Transverse colon (tissue), 4 donors: ENCODE data around the gene TULP4. TPM values are rescaled to one million over a fixed set of nuclear protein-coding genes. Genes with fewer than 3 reads are reported as not detected.
A peak's percentile ranks its signal among the peaks of the same experiment; 100 is the strongest.
"Not testable (repeated sequence)": the region's sequence is repeated elsewhere in the genome, so short reads cannot be mapped to it uniquely, and the experiment has no call there.

Source experiments
- DNase-seq: peaks from one replicate; pipeline ENCODE4 v3.0.0-alpha.2; 2019
- H3K27ac ChIP-seq, 4 donors: fragments of 200-600 bp; sonication (generic); 2 replicates each; pipeline ENCODE4 v1.5.1; 2016 to 2018; ENCODE audit warnings: inconsistent platforms in 4 of 4
- H3K27me3 ChIP-seq: fragments of 200-600 bp; sonication (generic); 2 replicates; pipeline ENCODE4 v1.5.1; 2017; ENCODE audit warnings: inconsistent platforms
- H3K36me3 ChIP-seq, 4 donors: fragments of 200-600 bp; sonication (generic); 2 replicates each; pipeline ENCODE4 v1.5.1; 2017 to 2019; ENCODE audit warnings: inconsistent platforms in 4 of 4
- H3K4me1 ChIP-seq, 4 donors: fragments of 200-600 bp; sonication (generic); 2 replicates each; pipeline ENCODE4 v1.5.1; 2017 to 2020; ENCODE audit warnings: inconsistent platforms in 4 of 4
- H3K4me3 ChIP-seq, 4 donors: fragments of 200-600 bp; sonication (generic); 1 replicate in 1 of 4; 2 replicates in 3 of 4; pipeline versions ENCODE4 v1.5.1 to v1.6.1; 2017 to 2019; ENCODE audit warnings: inconsistent platforms in 4 of 4
- H3K9me3 ChIP-seq, 2 donors: fragments of 200-600 bp; sonication (generic); 2 replicates each; pipeline ENCODE4 v1.5.1; 2017 to 2019; ENCODE audit warnings: inconsistent platforms in 2 of 2
- EP300 ChIP-seq: sonication (generic); formaldehyde crosslinking; IDR thresholded peaks from one replicate; pipeline ENCODE4 v1.6.1; 2017; ENCODE audit warnings: antibody characterized with exemption, low read depth
- POLR2A ChIP-seq: fragments of 450-650 bp; IDR thresholded peaks from one replicate; pipeline ENCODE4 v1.6.1; 2016; ENCODE audit warnings: antibody characterized with exemption, mild to moderate bottlenecking, moderate library complexity
- POLR2AphosphoS5 ChIP-seq, 3 donors: sonication (generic); formaldehyde crosslinking; IDR thresholded peaks; one replicate each; pipeline ENCODE4 v1.6.1; 2016; ENCODE audit warnings: antibody characterized with exemption in 3 of 3
- WGBS, 2 donors: methylation state at CpG; one replicate each; pipeline ENCODE4 v1.1.5; 2018; ENCODE audit warnings: low coverage in 1 of 2; 5-methylcytosine and 5-hydroxymethylcytosine counted together
- in situ Hi-C, 4 donors: fragments of 200-750 bp; cut with MboI; loops; one replicate each; pipeline versions ENCODE4 v1.15.0 to v1.15.1; 2017; ENCODE audit warnings: low sequenced_read_pairs in 3 of 4, low pct_ligation_motif_present in 1 of 4, low pct_unique_long_range_greater_than_20kb in 1 of 4
- intact Hi-C: fragments of 100-400 bp; cut with DNase I; formaldehyde crosslinking; loops from one replicate; pipeline ENCODE4 v1.15.1; 2023; ENCODE audit warnings: low total_unique reads
- total RNA-seq, 4 donors: library from RNA; depleted of rRNA; stranded (reverse); fragments of >200 nt; gene quantifications; one replicate each; pipeline ENCODE4 v1.1.0, GENCODE V29; 2016
- TF ChIP-seq, protein P1 (sequence below), 5 experiments: fragments of 200-600 bp in 3 of 5; fragments of 450-650 bp in 2 of 5; sonication (generic) in 3 of 5; IDR thresholded peaks; 1 replicate in 2 of 5; 2 replicates in 3 of 5; pipeline ENCODE4 v1.5.1; 2016 to 2017; ENCODE audit warnings: antibody characterized with exemption in 5 of 5, inconsistent platforms in 3 of 5, mild to moderate bottlenecking in 2 of 5, moderate library complexity in 1 of 5

Gene TULP4
- total RNA-seq, 4 donors from 2014 or later = 53.9 to 138 (median 95.1) TPM

DNA sequence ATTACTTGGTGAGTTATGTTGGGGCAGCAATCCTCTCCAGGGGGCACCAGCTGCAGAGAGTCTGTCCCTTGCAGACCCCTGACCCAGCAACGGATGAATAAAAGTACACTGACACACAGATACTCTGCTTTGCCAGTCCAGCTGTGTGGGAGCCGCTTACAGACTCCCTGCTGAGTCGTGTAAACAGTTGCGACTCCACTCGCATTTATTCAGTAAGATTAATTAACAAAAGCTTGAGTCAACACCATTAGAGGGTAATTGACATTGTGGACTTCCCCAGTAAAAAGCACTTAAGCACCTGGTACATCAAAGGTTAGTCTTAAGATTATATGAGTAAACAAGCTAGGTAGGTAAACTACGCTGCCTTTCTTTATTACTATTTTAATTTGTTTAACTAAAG lies 155.7 kb downstream of the TULP4 start:
- H3K36me3 ChIP-seq = no peaks in the 10 kb centered on the region
- in situ Hi-C loops (no loop called here), intact Hi-C loops (no loop called here)
- H3K4me1 ChIP-seq = peaks cover 0 to 18% (median 5%) of the 10 kb centered on the region in 4 donors
- 54 to 60% methylated on average over 4 to 6 of the region's 6 CpGs for WGBS, 2 donors
- TF ChIP-seq, protein P1, sequence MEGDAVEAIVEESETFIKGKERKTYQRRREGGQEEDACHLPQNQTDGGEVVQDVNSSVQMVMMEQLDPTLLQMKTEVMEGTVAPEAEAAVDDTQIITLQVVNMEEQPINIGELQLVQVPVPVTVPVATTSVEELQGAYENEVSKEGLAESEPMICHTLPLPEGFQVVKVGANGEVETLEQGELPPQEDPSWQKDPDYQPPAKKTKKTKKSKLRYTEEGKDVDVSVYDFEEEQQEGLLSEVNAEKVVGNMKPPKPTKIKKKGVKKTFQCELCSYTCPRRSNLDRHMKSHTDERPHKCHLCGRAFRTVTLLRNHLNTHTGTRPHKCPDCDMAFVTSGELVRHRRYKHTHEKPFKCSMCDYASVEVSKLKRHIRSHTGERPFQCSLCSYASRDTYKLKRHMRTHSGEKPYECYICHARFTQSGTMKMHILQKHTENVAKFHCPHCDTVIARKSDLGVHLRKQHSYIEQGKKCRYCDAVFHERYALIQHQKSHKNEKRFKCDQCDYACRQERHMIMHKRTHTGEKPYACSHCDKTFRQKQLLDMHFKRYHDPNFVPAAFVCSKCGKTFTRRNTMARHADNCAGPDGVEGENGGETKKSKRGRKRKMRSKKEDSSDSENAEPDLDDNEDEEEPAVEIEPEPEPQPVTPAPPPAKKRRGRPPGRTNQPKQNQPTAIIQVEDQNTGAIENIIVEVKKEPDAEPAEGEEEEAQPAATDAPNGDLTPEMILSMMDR (IDR thresholded peaks at IDR 0.05) = no peak
- TF ChIP-seq EP300 (no peak), POLR2AphosphoS5 (IDR thresholded peaks at IDR 0.05) (no peak), POLR2A (no peak)
- DNase-seq = no peak
- H3K27me3 ChIP-seq = no peaks in the 10 kb centered on the region
- H3K4me3 ChIP-seq = no peak overlapping the region
- no peak overlapping the region for H3K27ac ChIP-seq
- no peaks in the 10 kb centered on the region for H3K9me3 ChIP-seq

DNA sequence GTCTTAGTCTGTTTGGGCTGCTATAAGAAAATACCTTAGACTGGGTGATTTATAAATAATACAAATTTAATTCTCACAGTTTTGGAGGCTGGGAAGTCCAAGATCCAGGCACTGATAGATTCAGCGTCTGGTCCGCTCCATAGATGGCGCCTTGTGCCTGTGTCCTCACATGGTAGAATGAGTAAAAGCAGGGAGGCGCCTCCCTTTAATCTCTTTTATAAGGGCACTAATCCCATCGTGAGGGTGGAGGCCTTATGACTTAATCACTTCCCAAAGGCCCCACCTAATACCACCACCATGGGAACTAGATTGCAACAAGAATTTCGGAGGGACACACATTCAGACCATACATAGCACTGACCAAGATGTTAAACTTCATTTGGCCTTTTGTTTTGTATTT lies 156.4 kb downstream of the TULP4 start:
- no peaks in the 10 kb centered on the region for H3K36me3 ChIP-seq
- H3K9me3 ChIP-seq = no peaks in the 10 kb centered on the region
- no peaks in the 10 kb centered on the region for H3K27me3 ChIP-seq
- peak; percentile 18 for DNase-seq
- TF ChIP-seq, protein P1 (IDR thresholded peaks at IDR 0.05) = no peak
- TF ChIP-seq POLR2AphosphoS5 (IDR thresholded peaks at IDR 0.05) (no peak), POLR2A (no peak)
- in situ Hi-C loops = no loop called here
- H3K27ac ChIP-seq = no peak overlapping the region
- H3K4me3 ChIP-seq = no peak overlapping the region
- H3K4me1 ChIP-seq = peaks cover 0 to 20% (median 5%) of the 10 kb centered on the region in 4 donors
- intact Hi-C loops = no loop called here
- WGBS, 2 donors = 87 to 90% methylated on average over 2 to 6 of the region's 6 CpGs

DNA sequence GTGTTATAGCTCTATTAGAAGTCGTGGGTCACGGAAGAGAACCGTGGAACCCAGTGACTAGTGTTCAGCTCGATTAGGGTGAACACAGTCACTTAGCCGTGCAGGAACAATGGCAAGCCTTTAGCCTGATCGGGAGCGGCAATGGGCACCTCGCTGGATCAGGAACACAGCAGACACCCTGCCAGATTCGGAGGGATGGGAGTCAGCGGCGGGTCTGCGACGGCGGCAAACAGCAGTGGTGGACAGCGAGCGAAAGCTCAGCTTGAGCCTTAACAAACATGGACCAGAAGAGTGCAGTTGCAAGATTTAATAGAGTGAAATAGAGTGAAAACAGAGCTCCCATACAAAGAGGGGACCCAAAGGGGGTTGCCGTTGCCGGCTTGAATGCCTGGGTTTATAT lies 157.8 kb downstream of the TULP4 start:
- H3K4me3 ChIP-seq = not testable (repeated sequence)

DNA sequence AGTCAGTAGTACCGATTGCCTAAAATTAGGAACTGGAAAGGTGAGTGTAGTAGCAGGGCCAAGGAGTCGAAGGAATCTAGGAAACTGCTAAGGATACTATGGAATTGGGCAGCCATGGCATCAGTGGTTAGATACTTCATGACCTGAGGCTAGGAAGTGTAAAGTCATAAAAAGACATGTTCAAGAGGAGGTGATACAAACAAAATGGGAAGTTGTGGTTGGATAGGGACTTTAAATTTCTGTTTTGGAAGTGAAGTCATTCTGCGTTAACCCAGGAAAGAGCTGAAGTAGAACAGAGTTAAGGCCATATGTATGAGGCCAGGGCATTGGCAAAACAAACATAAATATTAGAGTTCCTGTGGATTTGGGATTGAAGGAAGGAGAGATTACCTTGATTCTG lies 159.1 kb downstream of the TULP4 start:
- 91 to 92% methylated on average over 3 of the region's 3 CpGs for WGBS, 2 donors
- H3K27ac ChIP-seq = no peak overlapping the region
- H3K4me3 ChIP-seq = no peak overlapping the region
- H3K27me3 ChIP-seq = no peaks in the 10 kb centered on the region
- TF ChIP-seq POLR2AphosphoS5 (IDR thresholded peaks at IDR 0.05) (no peak), POLR2A (no peak)
- in situ Hi-C loops = no loop called here
- DNase-seq = no peak
- intact Hi-C loops = no loop called here
- H3K4me1 ChIP-seq = peaks cover 0 to 36% (median 14%) of the 10 kb centered on the region in 4 donors
- H3K36me3 ChIP-seq = no peaks in the 10 kb centered on the region
- H3K9me3 ChIP-seq = no peaks in the 10 kb centered on the region

More for the DNA sequence above, 157.8 kb downstream of the TULP4 start:
- H3K4me1 ChIP-seq = peaks cover 0 to 26% (median 8%) of the 10 kb centered on the region in 4 donors
- H3K27ac ChIP-seq, DNase-seq, H3K27me3 ChIP-seq, intact Hi-C loops, in situ Hi-C loops, H3K9me3 ChIP-seq, H3K36me3 ChIP-seq: not testable (repeated sequence)
- WGBS, 2 donors = 99% methylated on average over 18 of the region's 18 CpGs; no CpG with 5 or more reads in 1 of the 2 donors

DNA sequence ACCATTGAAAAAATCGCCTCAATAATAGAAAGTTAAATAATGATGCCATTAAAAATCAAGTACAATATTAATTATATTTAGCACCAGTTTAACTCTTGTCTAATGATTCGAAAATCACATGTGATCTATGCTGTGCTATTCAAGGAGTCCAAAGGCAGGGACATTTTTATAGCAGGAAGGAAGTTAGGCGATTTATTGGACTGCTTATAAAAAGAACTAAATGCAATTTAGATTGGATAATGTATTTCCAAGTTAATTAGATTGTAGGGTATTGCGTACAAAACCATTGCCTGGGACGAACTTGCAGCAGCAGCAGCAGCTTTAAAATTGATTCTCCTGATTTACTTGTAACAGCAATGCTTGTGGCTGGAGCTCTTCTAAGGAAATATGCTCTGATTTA lies 160.2 kb downstream of the TULP4 start:
- intact Hi-C loops = no loop called here
- DNase-seq = no peak
- Histone ChIP-seq H3K4me1 (peaks cover 0 to 36% (median 14%) of the 10 kb centered on the region in 4 donors), H3K27me3 (no peaks in the 10 kb centered on the region), H3K9me3 (no peaks in the 10 kb centered on the region), H3K4me3 (no peak overlapping the region), H3K36me3 (no peaks in the 10 kb centered on the region), H3K27ac (no peak overlapping the region)
- in situ Hi-C loops = no loop called here
- TF ChIP-seq EP300 (no peak), POLR2AphosphoS5 (IDR thresholded peaks at IDR 0.05) (no peak), POLR2A (no peak)
- TF ChIP-seq, protein P1 (IDR thresholded peaks at IDR 0.05) = no peak
- WGBS, 2 donors = 50 to 67% methylated on average over 5 of the region's 5 CpGs
